Activated T-helper 2 cell treated with anti-CD3 and anti-CD28 coated beads, Interferon-gamma antibody, Interleukin-2, Interleukin-4, amounts not matched to agents 10 μg/mL and 5 μg/mL and 100 μg/mL, durations not matched to agents 14 hours and 24 hours and 36 hours (primary cell): ENCODE results near the gene MAN2B2. TPM values are rescaled to one million over a fixed set of nuclear protein-coding genes. Genes with fewer than 3 reads are reported as not detected.
"Not testable (repeated sequence)": the region's sequence is repeated elsewhere in the genome, so short reads cannot be mapped to it uniquely, and the experiment has no call there.

Experiments used
- DNase-seq: peaks from one replicate; pipeline ENCODE4 v3.0.0; 2021; ENCODE audit warnings: low spot score
- H3K27ac Mint-ChIP-seq: one replicate; pipeline ENCODE4 v1.8.0; 2021; ENCODE audit warnings: mixed read lengths
- H3K27me3 Mint-ChIP-seq: one replicate; pipeline ENCODE4 v1.8.0; 2021; ENCODE audit warnings: low read depth, mixed read lengths
- H3K36me3 Mint-ChIP-seq: one replicate; pipeline ENCODE4 v1.8.0; 2021; ENCODE audit warnings: low read depth, mixed read lengths
- H3K4me1 Mint-ChIP-seq: one replicate; pipeline ENCODE4 v1.8.0; 2021; ENCODE audit warnings: low read depth, mixed read lengths
- H3K4me3 Mint-ChIP-seq: one replicate; pipeline ENCODE4 v1.8.0; 2021; ENCODE audit warnings: low read depth, mild to moderate bottlenecking, moderate library complexity, mixed read lengths
- H3K9me3 Mint-ChIP-seq: one replicate; pipeline ENCODE4 v1.8.0; 2021; ENCODE audit warnings: mixed read lengths
- intact Hi-C: fragments of 100-400 bp; cut with micrococcal nuclease; formaldehyde crosslinking; loops from one replicate; pipeline ENCODE4 v1.15.1; 2023
- total RNA-seq: library from RNA; stranded (reverse); gene quantifications from 2 replicates; pipeline ENCODE4 v1.2.3, GENCODE V29; 2022

The MAN2B2 gene
- total RNA-seq, 1 donor from 2014 or later, result 14.9 TPM

DNA sequence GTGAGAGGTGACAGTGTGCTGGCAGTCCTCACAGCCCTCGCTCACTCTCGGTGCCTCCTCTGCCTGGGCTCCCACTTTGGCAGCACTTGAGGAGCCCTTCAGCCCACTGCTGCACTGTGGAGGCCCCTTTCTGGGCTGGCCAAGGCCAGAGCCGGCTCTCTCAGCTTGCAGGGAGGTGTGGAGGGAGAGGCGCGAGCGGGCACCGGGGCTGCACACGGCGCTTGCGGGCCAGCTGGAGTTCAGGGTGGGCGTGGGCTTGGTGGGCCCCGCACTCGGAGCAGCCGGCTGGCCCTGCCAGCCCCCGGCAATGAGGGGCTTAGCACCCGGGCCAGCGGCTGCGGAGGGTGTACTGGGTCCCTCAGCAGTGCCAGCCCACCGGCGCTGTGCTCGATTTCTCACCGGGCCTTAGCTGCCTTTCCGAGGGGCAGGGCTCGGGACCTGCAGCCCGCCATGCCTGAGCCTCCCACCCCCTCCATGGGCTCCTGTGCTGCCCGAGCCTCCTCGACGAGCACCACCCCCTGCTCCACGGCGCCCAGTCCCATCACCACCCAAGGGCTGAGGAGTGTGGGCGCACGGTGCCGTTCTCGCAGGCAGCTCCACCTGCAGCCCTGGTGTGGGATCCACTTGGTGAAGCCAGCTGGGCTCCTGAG, 97.7 kb downstream of the MAN2B2 start:
- H3K27me3 Mint-ChIP-seq, H3K27ac Mint-ChIP-seq, H3K9me3 Mint-ChIP-seq, DNase-seq: not testable (repeated sequence)
- Mint-ChIP-seq H3K4me1 (peaks cover 35% of the 10 kb centered on the region), H3K4me3 (peak overlapping the region; percentile 92), H3K36me3 (peaks cover 35% of the 10 kb centered on the region)
- intact Hi-C loops, result loop anchor here (10.0 kb wide), 1 partner anchor 98 kb away; the partner anchor contains the start of gene MAN2B2

Other genes starting within 250 kb of the MAN2B2 start
- not detected in 2 replicates for gene PPP2R2C, start 102.6 kb upstream of the MAN2B2 start, total RNA-seq
- 105 TPM in 2 replicates for gene MRFAP1, start 65.5 kb downstream of the MAN2B2 start, total RNA-seq
- gene S100P, start 118.7 kb downstream of the MAN2B2 start, total RNA-seq, result 3.4 and 5.8 TPM in 2 replicates
- 46.6 and 49.6 TPM in 2 replicates for gene MRFAP1L1, start 134.7 kb downstream of the MAN2B2 start, total RNA-seq
- gene BLOC1S4, start 141.0 kb downstream of the MAN2B2 start, total RNA-seq, result 18.2 and 20.8 TPM in 2 replicates
- gene KIAA0232, start 207.5 kb downstream of the MAN2B2 start, total RNA-seq, result 13.6 and 15.9 TPM in 2 replicates